Tibial nerve (tissue), 3 donors: ENCODE data around the gene C6orf89.

ENCODE experiments used
- POLR2A ChIP-seq, 2 donors: fragments of 450-650 bp; IDR thresholded peaks; one replicate each; pipeline ENCODE4 v1.6.1; 2017; ENCODE audit warnings: antibody characterized with exemption in 2 of 2, mild to moderate bottlenecking in 2 of 2, moderate library complexity in 2 of 2
- TF ChIP-seq, protein P1 (sequence below), 5 experiments: fragments of 200-600 bp in 3 of 5; fragments of 450-650 bp in 2 of 5; sonication (generic) in 3 of 5; IDR thresholded peaks; one replicate each; pipeline ENCODE4 v1.5.1; 2016 to 2019; ENCODE audit warnings: antibody characterized with exemption in 5 of 5, mild to moderate bottlenecking in 3 of 5, moderate library complexity in 2 of 5

DNA sequence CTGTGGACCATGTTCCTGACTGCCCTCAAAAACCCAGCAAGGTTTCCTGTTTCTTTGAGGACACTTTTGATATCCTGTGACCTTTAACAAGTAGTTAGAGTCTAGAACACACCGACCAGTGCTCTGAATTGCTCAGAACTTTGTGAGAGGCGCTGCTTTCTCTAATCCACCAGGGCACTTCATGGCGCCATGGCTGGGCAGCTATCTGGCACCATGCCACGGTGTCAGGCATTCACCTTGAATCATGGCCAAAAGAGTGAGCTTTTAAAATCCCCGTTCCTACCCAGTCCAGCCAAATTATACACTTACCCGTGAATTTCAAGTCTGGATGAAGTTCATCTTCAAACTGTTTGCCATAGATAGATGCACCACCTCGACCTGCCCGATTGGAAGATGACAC is 29.5 kb upstream of the C6orf89 start:
- no peak for TF ChIP-seq POLR2A (IDR thresholded peaks at IDR 0.05)
- TF ChIP-seq, protein P1, sequence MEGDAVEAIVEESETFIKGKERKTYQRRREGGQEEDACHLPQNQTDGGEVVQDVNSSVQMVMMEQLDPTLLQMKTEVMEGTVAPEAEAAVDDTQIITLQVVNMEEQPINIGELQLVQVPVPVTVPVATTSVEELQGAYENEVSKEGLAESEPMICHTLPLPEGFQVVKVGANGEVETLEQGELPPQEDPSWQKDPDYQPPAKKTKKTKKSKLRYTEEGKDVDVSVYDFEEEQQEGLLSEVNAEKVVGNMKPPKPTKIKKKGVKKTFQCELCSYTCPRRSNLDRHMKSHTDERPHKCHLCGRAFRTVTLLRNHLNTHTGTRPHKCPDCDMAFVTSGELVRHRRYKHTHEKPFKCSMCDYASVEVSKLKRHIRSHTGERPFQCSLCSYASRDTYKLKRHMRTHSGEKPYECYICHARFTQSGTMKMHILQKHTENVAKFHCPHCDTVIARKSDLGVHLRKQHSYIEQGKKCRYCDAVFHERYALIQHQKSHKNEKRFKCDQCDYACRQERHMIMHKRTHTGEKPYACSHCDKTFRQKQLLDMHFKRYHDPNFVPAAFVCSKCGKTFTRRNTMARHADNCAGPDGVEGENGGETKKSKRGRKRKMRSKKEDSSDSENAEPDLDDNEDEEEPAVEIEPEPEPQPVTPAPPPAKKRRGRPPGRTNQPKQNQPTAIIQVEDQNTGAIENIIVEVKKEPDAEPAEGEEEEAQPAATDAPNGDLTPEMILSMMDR (IDR thresholded peaks at IDR 0.05): no peak
